ENCODE results near the gene CAPZA1. TPM values are rescaled to one million over a fixed set of nuclear protein-coding genes. Genes with fewer than 3 reads are reported as not detected.

CAPZA1 gene
- total and polyA plus RNA-seq, 2 donors (not counting 3 experiments of a cell fraction or from before 2014, with no cell fraction given): 77.1 to 183 TPM

DNA sequence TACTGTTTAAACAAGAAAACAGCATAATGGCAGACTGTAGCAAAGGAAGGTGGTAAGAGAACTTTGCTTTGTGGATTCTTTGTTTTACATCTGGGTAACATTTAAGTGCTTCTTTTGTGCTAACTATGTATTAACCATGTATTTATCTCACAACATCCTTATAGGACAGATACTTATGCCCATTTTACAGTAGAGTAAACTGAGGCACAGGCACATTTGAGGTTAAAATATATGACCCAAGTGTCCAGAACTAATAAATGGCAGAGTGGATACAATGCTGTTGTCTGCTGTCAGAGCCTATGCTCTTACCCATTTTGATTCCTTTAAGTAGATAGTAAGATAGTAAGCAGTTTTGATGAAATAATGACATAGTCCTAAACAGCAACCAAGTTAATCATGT, 7.3 kb downstream of the CAPZA1 start:
- CTCF ChIA-PET: interaction anchor here (0.7 to 1.0 kb wide), 2 partner anchors 9 to 50 kb away, joined by 3 to 4 read pairs; no protein-coding TSS in a partner anchor
- Histone ChIP-seq H2AFZ (ENCODE audit: low read depth, low read length) (no peak overlapping the region), H3K9me3 (replicated peaks; ENCODE audit: control insufficient read depth, insufficient read depth, low read length) (no peaks in the 10 kb centered on the region), H3K79me2 (ENCODE audit: control insufficient read depth, insufficient read depth, low read length) (peaks cover 95% of the 10 kb centered on the region), H3K36me3 (ENCODE audit: control insufficient read depth in 2 of 2, extremely low read depth in 1 of 2, insufficient read depth in 2 of 2, low read length in 2 of 2) (peaks cover 0 to 4% of the 10 kb centered on the region in 2 experiments), H3K4me1 (ENCODE audit: control insufficient read depth, extremely low read depth, insufficient read depth, low read length) (peaks cover 7% of the 10 kb centered on the region), H3K9me1 (replicated peaks; ENCODE audit: control insufficient read depth, extremely low read depth, insufficient read depth, low read length) (no peaks in the 10 kb centered on the region), H3K27me3 (ENCODE audit: control insufficient read depth in 2 of 2, insufficient read depth in 2 of 2, low read length in 2 of 2) (no peaks in the 10 kb centered on the region), H4K20me1 (replicated peaks; ENCODE audit: control insufficient read depth, extremely low read depth, insufficient read depth, low read length) (peaks cover 18% of the 10 kb centered on the region), H3K4me2 (ENCODE audit: insufficient read depth, low read length) (no peak overlapping the region), H3K27ac (ENCODE audit: insufficient read depth, low read depth, low read length) (no peak overlapping the region), H3K9ac (replicated peaks; ENCODE audit: extremely low read depth, insufficient read depth, low read length) (no peak overlapping the region), H3K4me3 (replicated peaks in 1 of 3; ENCODE audit: insufficient read depth in 1 of 3, low read depth in 1 of 3, low read length in 3 of 3) (no peak overlapping the region)
- FAIRE-seq (no peak), DNase-seq (ENCODE audit: low read depth, low spot score) (no peak)
- intact Hi-C loops (cut with micrococcal nuclease) (no loop called here), dilution Hi-C loops (cut with MboI; ENCODE audit: extremely low pct_ligation_motif_present, low sequenced_read_pairs) (no loop called here)
- TF ChIP-seq EZH2 (IDR thresholded peaks at IDR 0.05; ENCODE audit: borderline replicate concordance, low read depth, low read length, severe bottlenecking) (no peak), JUN (IDR thresholded peaks at IDR 0.05; ENCODE audit: borderline replicate concordance, insufficient read depth, insufficient read length, low read depth) (no peak), POLR2AphosphoS5 (IDR thresholded peaks at IDR 0.05; ENCODE audit: insufficient read depth, low read depth, low read length) (no peak), FOS (IDR thresholded peaks at IDR 0.05; ENCODE audit: borderline replicate concordance, insufficient read depth, low read length) (no peak), MYC (IDR thresholded peaks at IDR 0.05; ENCODE audit: low read depth, low read length) (no peak), GATA2 (IDR thresholded peaks at IDR 0.05; ENCODE audit: insufficient read depth, insufficient read length, low read depth, low read length) (no peak), POLR2A (IDR thresholded peaks at IDR 0.05; ENCODE audit: low read depth, low read length) (no peak)
- TF ChIP-seq, protein P1, sequence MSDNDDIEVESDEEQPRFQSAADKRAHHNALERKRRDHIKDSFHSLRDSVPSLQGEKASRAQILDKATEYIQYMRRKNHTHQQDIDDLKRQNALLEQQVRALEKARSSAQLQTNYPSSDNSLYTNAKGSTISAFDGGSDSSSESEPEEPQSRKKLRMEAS (IDR thresholded peaks at IDR 0.05; ENCODE audit: insufficient read depth, insufficient read length): no peak
- TF ChIP-seq, protein P2, sequence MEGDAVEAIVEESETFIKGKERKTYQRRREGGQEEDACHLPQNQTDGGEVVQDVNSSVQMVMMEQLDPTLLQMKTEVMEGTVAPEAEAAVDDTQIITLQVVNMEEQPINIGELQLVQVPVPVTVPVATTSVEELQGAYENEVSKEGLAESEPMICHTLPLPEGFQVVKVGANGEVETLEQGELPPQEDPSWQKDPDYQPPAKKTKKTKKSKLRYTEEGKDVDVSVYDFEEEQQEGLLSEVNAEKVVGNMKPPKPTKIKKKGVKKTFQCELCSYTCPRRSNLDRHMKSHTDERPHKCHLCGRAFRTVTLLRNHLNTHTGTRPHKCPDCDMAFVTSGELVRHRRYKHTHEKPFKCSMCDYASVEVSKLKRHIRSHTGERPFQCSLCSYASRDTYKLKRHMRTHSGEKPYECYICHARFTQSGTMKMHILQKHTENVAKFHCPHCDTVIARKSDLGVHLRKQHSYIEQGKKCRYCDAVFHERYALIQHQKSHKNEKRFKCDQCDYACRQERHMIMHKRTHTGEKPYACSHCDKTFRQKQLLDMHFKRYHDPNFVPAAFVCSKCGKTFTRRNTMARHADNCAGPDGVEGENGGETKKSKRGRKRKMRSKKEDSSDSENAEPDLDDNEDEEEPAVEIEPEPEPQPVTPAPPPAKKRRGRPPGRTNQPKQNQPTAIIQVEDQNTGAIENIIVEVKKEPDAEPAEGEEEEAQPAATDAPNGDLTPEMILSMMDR (IDR thresholded peaks at IDR 0.05; ENCODE audit: extremely low read depth in 1 of 2, insufficient read depth in 1 of 2, low read depth in 1 of 2, low read length in 2 of 2): no peak
- BruUV-seq (replicated peaks): no TSS peak
- POLR2A ChIA-PET: no interaction called here

All from endothelial cell of umbilical vein (primary cell).